ENCODE results near the gene ZNF544.
"Not testable (repeated sequence)": the region's sequence is repeated elsewhere in the genome, so short reads cannot be mapped to it uniquely, and the experiment has no call there.

Gene ZNF544

GRCh38 chr19:58252102-58252685 lies 23.5 kb downstream of the ZNF544 start:
- no peak for DNase-seq (ENCODE audit: low read depth in 2 of 2)

GRCh38 chr19:58258259-58258658 lies 29.5 kb downstream of the ZNF544 start:
- DNase-seq (ENCODE audit: low read depth in 2 of 2): not testable (repeated sequence)

- DNase-seq (ENCODE audit: low read depth in 2 of 2): no peak
These were observed 32.9 kb downstream of the ZNF544 start for GRCh38 chr19:58261600-58261967.

GRCh38 chr19:58261968-58262921 lies 33.5 kb downstream of the ZNF544 start:
- no peak for DNase-seq (ENCODE audit: low read depth in 2 of 2)

- DNase-seq (ENCODE audit: low read depth in 2 of 2): no peak
These were observed 34.2 kb downstream of the ZNF544 start for GRCh38 chr19:58262922-58263296.

GRCh38 chr19:58265100-58265499 lies 36.4 kb downstream of the ZNF544 start:
- no peak for DNase-seq (ENCODE audit: low read depth in 2 of 2)

GRCh38 chr19:58268344-58268743 lies 39.6 kb downstream of the ZNF544 start:
- DNase-seq (ENCODE audit: low read depth in 2 of 2): no peak

- DNase-seq (ENCODE audit: low read depth in 2 of 2): no peak
These were observed 46.1 kb downstream of the ZNF544 start for GRCh38 chr19:58274771-58275201.

- DNase-seq (ENCODE audit: low read depth in 2 of 2): no peak
These were observed 46.9 kb downstream of the ZNF544 start for GRCh38 chr19:58275564-58275963.

- DNase-seq (ENCODE audit: low read depth in 2 of 2): no peak
These were observed 48.5 kb downstream of the ZNF544 start for GRCh38 chr19:58277197-58277596.

GRCh38 chr19:58277748-58278540 lies 49.2 kb downstream of the ZNF544 start:
- DNase-seq (ENCODE audit: low read depth in 2 of 2): no peak

- DNase-seq (ENCODE audit: low read depth in 2 of 2): peak; percentile 92 to 96
These were observed 49.9 kb downstream of the ZNF544 start, which contains the start of gene ZNF8 for GRCh38 chr19:58278541-58279041. Gene ZNF8 (plus strand): TSS chr19:58278955. CDS start chr19:58279082, 127 bp downstream.

- peak; percentile 27 to 37 for DNase-seq (ENCODE audit: low read depth in 2 of 2)
These were observed 50.6 kb downstream of the ZNF544 start for GRCh38 chr19:58279042-58279924.

- DNase-seq (ENCODE audit: low read depth in 2 of 2): no peak
These were observed 51.2 kb downstream of the ZNF544 start for GRCh38 chr19:58279925-58280316.

GRCh38 chr19:58284199-58284598 lies 55.5 kb downstream of the ZNF544 start:
- DNase-seq (ENCODE audit: low read depth in 2 of 2): no peak

- no peak for DNase-seq (ENCODE audit: low read depth in 2 of 2)
These were observed 63.2 kb downstream of the ZNF544 start for GRCh38 chr19:58291943-58292342.

- DNase-seq (ENCODE audit: low read depth in 2 of 2): no peak
These were observed 66.1 kb downstream of the ZNF544 start for GRCh38 chr19:58294743-58295374.

GRCh38 chr19:58296104-58296503 lies 67.4 kb downstream of the ZNF544 start:
- DNase-seq (ENCODE audit: low read depth in 2 of 2): no peak

GRCh38 chr19:58300620-58301019 lies 71.9 kb downstream of the ZNF544 start:
- no peak for DNase-seq (ENCODE audit: low read depth in 2 of 2)

- no peak for DNase-seq (ENCODE audit: low read depth in 2 of 2)
These were observed 75.5 kb downstream of the ZNF544 start for GRCh38 chr19:58304255-58304654.

- DNase-seq (ENCODE audit: low read depth in 2 of 2): no peak
These were observed 76.0 kb downstream of the ZNF544 start for GRCh38 chr19:58304748-58305064.

Measured in stimulated activated CD8-positive, alpha-beta memory T cell treated with anti-CD3 and anti-CD28 coated beads, Interleukin-2, amount 100 ng/mL, for 48 hours (primary cell).